H9 (cell line): ENCODE data around the gene MLANA. TPM values are rescaled to one million over a fixed set of nuclear protein-coding genes. Genes with fewer than 3 reads are reported as not detected.

Experiments
- DNase-seq: peaks from one replicate; pipeline ENCODE4 v3.0.0-alpha.2; 2017
- H2AFZ ChIP-seq: one replicate; pipeline ENCODE4 v1.6.1; 2013; ENCODE audit warnings: mild to moderate bottlenecking, low read length, control low read depth, moderate library complexity
- H2AK5ac ChIP-seq: 2 replicates; pipeline ENCODE4 v1.6.1; 2013; ENCODE audit warnings: low read length, control low read depth, mixed read lengths; ENCODE audit not compliant: insufficient read length
- H2BK120ac ChIP-seq: one replicate; pipeline ENCODE4 v1.6.1; 2013; ENCODE audit warnings: low read depth, mild to moderate bottlenecking, low read length, control low read depth, inconsistent platforms; ENCODE audit not compliant: poor library complexity, severe bottlenecking
- H2BK12ac ChIP-seq: 2 replicates; pipeline ENCODE4 v1.6.1; 2013; ENCODE audit warnings: low read length, control low read depth, mixed read lengths, low read depth; ENCODE audit not compliant: insufficient read length
- H2BK15ac ChIP-seq: 2 replicates; pipeline ENCODE4 v1.6.1; 2013; ENCODE audit warnings: low read depth, low read length, control low read depth
- H2BK20ac ChIP-seq: one replicate; pipeline ENCODE4 v1.6.1; 2013; ENCODE audit warnings: low read depth, mild to moderate bottlenecking, low read length, control low read depth, inconsistent platforms; ENCODE audit not compliant: poor library complexity, severe bottlenecking
- H2BK5ac ChIP-seq: 2 replicates; pipeline ENCODE4 v1.6.1; 2013; ENCODE audit warnings: low read length, control low read depth, mixed read lengths; ENCODE audit not compliant: insufficient read length
- H3K14ac ChIP-seq: 2 replicates; pipeline ENCODE4 v1.6.1; 2013; ENCODE audit warnings: low read length, control low read depth; ENCODE audit not compliant: insufficient read depth
- H3K18ac ChIP-seq: 2 replicates; pipeline ENCODE4 v1.6.1; 2013; ENCODE audit warnings: low read depth, mild to moderate bottlenecking, mixed read lengths, low read length, control low read depth; ENCODE audit not compliant: insufficient read length
- H3K23ac ChIP-seq: 2 replicates; pipeline ENCODE4 v1.6.1; 2013; ENCODE audit warnings: low read length, control low read depth, mixed read lengths, low read depth; ENCODE audit not compliant: insufficient read length
- H3K23me2 ChIP-seq: 2 replicates; pipeline ENCODE4 v1.6.1; 2013; ENCODE audit warnings: low read depth, mild to moderate bottlenecking, mixed read lengths, low read length, control low read depth; ENCODE audit not compliant: insufficient read length, poor library complexity, severe bottlenecking
- H3K27ac ChIP-seq: 2 replicates; pipeline ENCODE4 v1.5.1; 2013; ENCODE audit warnings: low read length, control low read depth, mixed read lengths, low read depth; ENCODE audit not compliant: insufficient read length
- H3K27me3 ChIP-seq: 2 replicates; pipeline ENCODE4 v1.6.1; 2013; ENCODE audit warnings: low read length, control low read depth, inconsistent platforms; ENCODE audit not compliant: insufficient read depth
- H3K4ac ChIP-seq: 2 replicates; pipeline ENCODE4 v1.6.1; 2013; ENCODE audit warnings: low read depth, mild to moderate bottlenecking, control low read depth, inconsistent platforms, low read length, moderate library complexity
- H3K4me1 ChIP-seq: 2 replicates; pipeline ENCODE4 v1.6.1; 2013; ENCODE audit warnings: low read length, control low read depth, inconsistent platforms; ENCODE audit not compliant: insufficient read depth
- H3K4me2 ChIP-seq: 2 replicates; pipeline ENCODE4 v1.6.1; 2013; ENCODE audit warnings: low read length, control low read depth, mixed read lengths; ENCODE audit not compliant: insufficient read length, insufficient read depth
- H3K56ac ChIP-seq: 2 replicates; pipeline ENCODE4 v1.6.1; 2013; ENCODE audit warnings: low read depth, mild to moderate bottlenecking, mixed read lengths, low read length, control low read depth; ENCODE audit not compliant: insufficient read length
- H3K79me1 ChIP-seq: 2 replicates; pipeline ENCODE4 v1.6.1; 2013; ENCODE audit warnings: low read depth, mild to moderate bottlenecking, moderate library complexity, low read length, control low read depth, inconsistent platforms; ENCODE audit not compliant: insufficient read depth, poor library complexity, severe bottlenecking
- H3K79me2 ChIP-seq: 2 replicates; pipeline ENCODE4 v1.6.1; 2013; ENCODE audit warnings: low read length, control low read depth, inconsistent platforms; ENCODE audit not compliant: insufficient read depth
- H3K9ac ChIP-seq: 2 replicates; pipeline ENCODE4 v1.6.1; 2013; ENCODE audit warnings: low read length, control low read depth, mixed read lengths; ENCODE audit not compliant: insufficient read length; ENCODE audit errors: extremely low read depth
- H3K9me3 ChIP-seq: one replicate; pipeline ENCODE4 v1.6.1; 2013; ENCODE audit warnings: low read depth, low read length, inconsistent platforms; ENCODE audit not compliant: control insufficient read depth
- H3T11ph ChIP-seq: one replicate; pipeline ENCODE4 v1.6.1; 2013; ENCODE audit warnings: mild to moderate bottlenecking, low read length, control low read depth, inconsistent platforms
- H4K20me1 ChIP-seq: one replicate; pipeline ENCODE4 v1.6.1; 2013; ENCODE audit not compliant: control insufficient read depth, insufficient read length, insufficient read depth
- H4K5ac ChIP-seq: 2 replicates; pipeline ENCODE4 v1.6.1; 2013; ENCODE audit warnings: low read depth, mild to moderate bottlenecking, mixed read lengths, low read length, control low read depth; ENCODE audit not compliant: insufficient read length
- H4K8ac ChIP-seq: replicated peaks from 2 replicates; pipeline ENCODE4 v1.6.1; 2013; ENCODE audit warnings: low read length, control low read depth, mixed read lengths, low read depth; ENCODE audit not compliant: insufficient read length
- H4K91ac ChIP-seq: 2 replicates; pipeline ENCODE4 v1.6.1; 2013; ENCODE audit warnings: low read depth, mild to moderate bottlenecking, moderate library complexity, mixed read lengths, low read length, control low read depth; ENCODE audit not compliant: insufficient read length
- H3K27ac Mint-ChIP-seq, 3 experiments: 2 replicates in 2 of 3; 3 replicates in 1 of 3; pipeline ENCODE4 v1.8.0; 2020 to 2021; ENCODE audit warnings: mixed read lengths in 3 of 3, mild to moderate bottlenecking in 1 of 3, moderate library complexity in 1 of 3
- H3K27me3 Mint-ChIP-seq: 2 replicates; pipeline ENCODE4 v1.8.0; 2021; ENCODE audit warnings: low read depth, mild to moderate bottlenecking, moderate library complexity, mixed read lengths
- H3K36me3 Mint-ChIP-seq, 3 experiments: 2 replicates in 2 of 3; 3 replicates in 1 of 3; pipeline ENCODE4 v1.8.0; 2020 to 2021; ENCODE audit warnings: low read depth in 3 of 3, mixed read lengths in 3 of 3; ENCODE audit not compliant: insufficient read depth in 1 of 3
- H3K4me1 Mint-ChIP-seq, 2 experiments: 2 replicates each; pipeline ENCODE4 v1.8.0; 2020; ENCODE audit warnings: mixed read lengths in 2 of 2
- H3K4me3 Mint-ChIP-seq, 2 experiments: 2 replicates in 1 of 2; 3 replicates in 1 of 2; pipeline ENCODE4 v1.8.0; 2020 to 2021; ENCODE audit warnings: mild to moderate bottlenecking in 2 of 2, mixed read lengths in 2 of 2, moderate library complexity in 1 of 2
- H3K9me3 Mint-ChIP-seq, 2 experiments: 2 replicates in 1 of 2; 3 replicates in 1 of 2; pipeline ENCODE4 v1.8.0; 2020; ENCODE audit warnings: mild to moderate bottlenecking in 2 of 2, mixed read lengths in 2 of 2, moderate library complexity in 1 of 2
- CTCF ChIP-seq: fragments of 200-600 bp; sonication (generic); conservative IDR thresholded peaks from 3 replicates; pipeline ENCODE4 v1.8.0; 2021; ENCODE audit warnings: antibody characterized with exemption, mild to moderate bottlenecking
- WGBS: extraction: QIAGEN DNeasy Blood & Tissue Kit; methylation state at CpG from one replicate; pipeline ENCODE4 v1.1.7; 2013; ENCODE audit warnings: missing lambda C conversion rate, low lambda C conversion rate, mixed read lengths; ENCODE audit not compliant: insufficient read length; ENCODE audit errors: extremely low coverage; 5-methylcytosine and 5-hydroxymethylcytosine counted together
- total RNA-seq: library from RNA; stranded (reverse); gene quantifications from 2 replicates; pipeline ENCODE4 v1.2.1, GENCODE V29; 2021

The MLANA gene
- total RNA-seq, 1 experiment from 2014 or later = not detected

GRCh38 chr9:5949103-5949699 lies 58.5 kb downstream of the MLANA start:
- Mint-ChIP-seq H3K36me3 (no peaks in the 10 kb centered on the region), H3K27me3 (no peaks in the 10 kb centered on the region), H3K9me3 (no peaks in the 10 kb centered on the region), H3K4me1 (peaks cover 6% of the 10 kb centered on the region in 2 experiments), H3K27ac (no peak overlapping the region; a peak in 1 of 7 replicates), H3K4me3 (no peak overlapping the region)
- Histone ChIP-seq H3K4ac (no peak overlapping the region), H2BK12ac (no peak overlapping the region), H2BK15ac (no peak overlapping the region), H2BK120ac (no peak overlapping the region), H3T11ph (no peak overlapping the region), H3K27ac (no peak overlapping the region), H2AK5ac (no peak overlapping the region), H3K9ac (no peak overlapping the region), H3K9me3 (no peaks in the 10 kb centered on the region), H3K56ac (no peak overlapping the region), H3K23me2 (no peaks in the 10 kb centered on the region), H3K27me3 (no peaks in the 10 kb centered on the region), H3K14ac (no peak overlapping the region), H4K5ac (no peak overlapping the region), H4K20me1 (no peaks in the 10 kb centered on the region), H4K91ac (no peak overlapping the region), H3K4me2 (no peak overlapping the region), H3K79me2 (no peaks in the 10 kb centered on the region), H3K23ac (no peak overlapping the region), H2BK20ac (no peak overlapping the region), H2AFZ (no peak overlapping the region), H3K79me1 (no peaks in the 10 kb centered on the region), H3K4me1 (no peaks in the 10 kb centered on the region), H4K8ac (no peak overlapping the region), H3K18ac (no peak overlapping the region), H2BK5ac (no peak overlapping the region)
- no CpG with 5 or more reads among the region's 5 CpGs for WGBS
- no peak for TF ChIP-seq CTCF
- no peak for DNase-seq
